NCI-H524 (cell line): ENCODE data around the gene EBLN2.

Source experiments
- DNase-seq, 2 experiments: peaks; one replicate each; lab custom pipeline; 2025; lab: John Stamatoyannopoulos, UW

EBLN2 gene

DNA sequence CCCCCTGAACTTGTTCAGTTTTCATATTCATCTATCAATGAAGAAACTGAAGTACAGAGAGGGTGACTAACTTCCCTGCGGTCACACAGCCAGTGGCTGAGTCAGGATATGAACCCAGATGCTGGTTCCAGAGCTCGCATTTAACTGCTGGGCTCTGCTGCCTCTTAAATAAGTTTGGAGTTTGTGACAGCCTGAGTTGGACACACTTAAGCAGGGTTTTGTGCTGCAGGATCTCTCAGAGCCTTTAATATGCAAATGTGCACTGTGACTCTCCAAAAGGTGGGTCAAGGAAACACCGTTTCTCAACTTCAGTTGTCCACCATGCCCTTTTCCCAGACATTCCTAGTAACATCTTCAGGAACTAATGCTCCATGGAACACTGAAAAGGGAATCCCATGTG is 45.8 kb downstream of the EBLN2 start:
- DNase-seq, result no peak

DNA sequence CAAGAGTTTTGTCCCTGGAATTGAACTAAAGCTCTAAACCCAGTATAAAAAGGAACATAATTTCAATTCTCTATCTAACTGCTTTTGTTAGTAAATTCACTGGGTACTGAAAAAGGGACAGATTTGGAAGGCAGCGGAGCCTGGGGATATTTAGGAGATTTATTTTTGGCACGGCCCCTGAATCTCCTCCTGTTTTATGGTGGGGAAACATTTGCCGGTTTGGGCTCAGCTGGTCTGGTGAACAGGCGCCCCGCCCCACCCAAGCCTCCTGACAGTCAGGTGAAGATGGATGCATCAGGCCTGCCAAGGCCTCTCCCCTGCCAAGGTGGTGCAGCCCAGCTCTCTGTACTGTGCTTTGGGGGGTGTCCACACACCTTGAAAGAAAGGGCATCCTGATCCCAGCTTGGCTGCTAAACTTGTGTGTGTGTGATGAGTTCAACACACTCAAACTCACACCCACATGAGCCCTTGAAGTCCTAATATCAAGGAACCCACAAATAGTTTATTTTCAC is 46.3 kb downstream of the EBLN2 start:
- DNase-seq, result no peak

DNA sequence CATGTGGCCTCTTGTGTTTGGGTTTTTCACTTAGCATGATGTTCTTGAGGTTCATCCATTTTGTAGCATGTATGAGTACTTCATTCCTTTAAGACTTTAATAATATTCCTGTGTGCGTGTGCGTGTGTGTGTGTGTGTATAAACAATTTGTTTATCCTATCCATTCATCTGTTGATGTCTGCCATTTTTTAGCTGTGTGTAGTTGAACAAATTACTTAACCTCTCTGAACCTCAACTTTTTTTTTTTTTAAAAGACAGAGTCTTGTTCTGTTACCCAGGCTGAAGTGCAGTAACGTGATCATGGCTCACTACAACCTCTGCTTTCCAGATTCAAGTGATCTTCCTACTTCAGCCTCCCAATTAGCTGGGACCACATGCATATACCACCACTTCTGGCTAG is 47.3 kb downstream of the EBLN2 start:
- no peak for DNase-seq

DNA sequence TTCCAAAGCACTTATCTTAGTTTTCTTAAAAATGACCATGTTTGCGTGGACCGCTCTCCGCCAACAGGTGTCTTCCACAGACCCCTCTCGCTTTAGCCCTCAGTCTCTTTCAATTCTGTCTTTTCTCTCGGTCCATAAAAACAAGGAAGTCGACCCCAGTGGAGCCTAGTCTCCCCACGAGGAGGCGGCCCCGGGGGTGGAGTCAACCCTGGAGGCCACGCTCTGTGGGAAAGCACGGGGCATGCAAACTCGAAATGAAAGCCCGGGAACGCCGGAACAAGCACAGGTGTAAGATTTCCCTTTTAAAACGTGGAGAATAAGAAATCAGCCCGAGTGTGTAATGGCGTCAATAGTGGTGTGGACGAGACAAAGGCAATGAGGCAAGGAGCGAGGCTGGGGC is 49.1 kb downstream of the EBLN2 start:
- DNase-seq, result no peak
